GM12878 (cell line): ENCODE measurements around the gene ZNF48. TPM values are rescaled to one million over a fixed set of nuclear protein-coding genes. Genes with fewer than 3 reads are reported as not detected.

Source experiments
- CEBPZ ChIP-seq: fragments of 150-350 bp; IDR thresholded peaks from 2 replicates; pipeline ENCODE4 v1.6.1; 2016; ENCODE audit warnings: low read depth, low read length
- CREB1 ChIP-seq: IDR thresholded peaks from 2 replicates; pipeline ENCODE4 v1.6.1; 2012; ENCODE audit warnings: low read depth, mild to moderate bottlenecking, inconsistent platforms
- EP300 ChIP-seq, 2 experiments: fragments of 150-350 bp in 1 of 2; IDR thresholded peaks; 2 replicates each; pipeline ENCODE4 v1.6.1; 2011 to 2012; ENCODE audit warnings: low read depth in 2 of 2, low read length in 2 of 2, borderline replicate concordance in 1 of 2, improper control_type of control experiment in 1 of 2, inconsistent platforms in 1 of 2; ENCODE audit not compliant: control insufficient read depth in 1 of 2
- EZH2 ChIP-seq: IDR thresholded peaks from 2 replicates; pipeline ENCODE4 v1.6.1; 2012; ENCODE audit warnings: low read depth, mild to moderate bottlenecking, control low read depth, inconsistent platforms, low read length, borderline replicate concordance; ENCODE audit not compliant: control insufficient read depth
- FOXK2 ChIP-seq: fragments of 450-650 bp; IDR thresholded peaks from 2 replicates; pipeline ENCODE4 v1.6.1; 2017; ENCODE audit warnings: mild to moderate bottlenecking, moderate library complexity
- GATAD2B ChIP-seq: fragments of 450-650 bp; conservative IDR thresholded peaks from 2 replicates; pipeline ENCODE4 v1.6.1; 2017; ENCODE audit warnings: low read depth, mild to moderate bottlenecking, moderate library complexity
- HDAC6 ChIP-seq: fragments of 200-600 bp; sonication (generic); IDR thresholded peaks from one replicate; pipeline ENCODE4 v1.8.0; 2017; ENCODE audit warnings: antibody characterized with exemption; ENCODE audit not compliant: unreplicated experiment
- JUNB ChIP-seq: IDR thresholded peaks from 2 replicates; pipeline ENCODE4 v1.6.1; 2016; ENCODE audit warnings: antibody characterized with exemption, mild to moderate bottlenecking
- NR2F1 ChIP-seq: fragments of 450-650 bp; conservative IDR thresholded peaks from 2 replicates; pipeline ENCODE4 v1.6.1; 2017; ENCODE audit warnings: mild to moderate bottlenecking
- POLR2A ChIP-seq: IDR thresholded peaks from 2 replicates; pipeline ENCODE4 v1.6.1; 2011; ENCODE audit warnings: low read depth, mild to moderate bottlenecking, low read length
- POU2F2 ChIP-seq: IDR thresholded peaks from 3 replicates; pipeline ENCODE4 v1.6.1; 2011; ENCODE audit warnings: low read depth, mild to moderate bottlenecking, low read length, borderline replicate concordance
- RCOR1 ChIP-seq: conservative IDR thresholded peaks from 2 replicates; pipeline ENCODE4 v1.6.1; 2012; ENCODE audit warnings: low read depth, low read length, improper control_type of control experiment
- SIX5 ChIP-seq: IDR thresholded peaks from 2 replicates; pipeline ENCODE4 v1.6.1; 2011; ENCODE audit warnings: mild to moderate bottlenecking, low read depth, low read length, moderate library complexity; ENCODE audit not compliant: severe bottlenecking
- SRF ChIP-seq, 2 experiments: IDR thresholded peaks; 2 replicates each; pipeline ENCODE4 v1.6.1; 2011; ENCODE audit warnings: low read depth in 2 of 2, low read length in 2 of 2, mild to moderate bottlenecking in 1 of 2, moderate library complexity in 1 of 2
- TAF1 ChIP-seq: IDR thresholded peaks from 2 replicates; pipeline ENCODE4 v1.6.1; 2011; ENCODE audit warnings: mild to moderate bottlenecking, low read depth, low read length, borderline replicate concordance
- TARDBP ChIP-seq: IDR thresholded peaks from 2 replicates; pipeline ENCODE4 v1.6.1; 2016; ENCODE audit warnings: borderline replicate concordance
- TCF12 ChIP-seq: IDR thresholded peaks from 2 replicates; pipeline ENCODE4 v1.6.1; 2011; ENCODE audit warnings: low read depth, mild to moderate bottlenecking, low read length
- TCF3 ChIP-seq: IDR thresholded peaks from 2 replicates; pipeline ENCODE4 v1.6.1; 2012; ENCODE audit warnings: low read depth, mild to moderate bottlenecking, low read length, borderline replicate concordance; ENCODE audit not compliant: insufficient read depth
- ZNF274 ChIP-seq: IDR thresholded peaks from one replicate; pipeline ENCODE4 v1.8.0; 2011; ENCODE audit not compliant: insufficient read length, insufficient read depth
- ZNF622 ChIP-seq: fragments of 450-650 bp; IDR thresholded peaks from 2 replicates; pipeline ENCODE4 v1.6.1; 2017; ENCODE audit warnings: mild to moderate bottlenecking, inconsistent platforms
- polyA plus RNA-seq, 11 experiments: library from polyadenylated mRNA; depleted of rRNA in 4 of 11; unstranded in 6 of 11; stranded (reverse) in 5 of 11; fragments of >200 nt; fragmentation: Nextera tagmentation in 4 of 11; fragmentation: Illumina TruSeq in 1 of 11; extraction: Ambion mirVana in 4 of 11; extraction: Trizol in 1 of 11; gene quantifications; 1 replicate in 1 of 11; 2 replicates in 10 of 11; pipeline versions ENCODE4 v1.2.1 to v1.2.3, GENCODE V29; 2011 to 2016; ENCODE audit warnings: inconsistent platforms in 2 of 11, missing spikeins in 2 of 11, low read depth in 1 of 11
- total RNA-seq, 4 experiments: library from RNA; depleted of rRNA in 3 of 4; stranded (reverse); fragments of >200 nt in 3 of 4; fragmentation: Illumina TruSeq in 1 of 4; extraction: Trizol in 1 of 4; gene quantifications; 2 replicates each; pipeline versions ENCODE4 v1.2.1 to v1.2.3, GENCODE V29; 2013 to 2021
- TF ChIP-seq, protein P1 (sequence below): IDR thresholded peaks from 2 replicates; pipeline ENCODE4 v1.6.1; 2012; ENCODE audit warnings: low read length, inconsistent platforms
- TF ChIP-seq, protein P2 (sequence below): fragments of 450-650 bp; IDR thresholded peaks from 2 replicates; pipeline ENCODE4 v1.6.1; 2017; ENCODE audit warnings: borderline replicate concordance
- TF ChIP-seq, protein P3 (sequence below): IDR thresholded peaks from 2 replicates; pipeline ENCODE4 v1.6.1; 2011; ENCODE audit warnings: borderline replicate concordance, low read depth, mild to moderate bottlenecking, moderate library complexity, low read length; ENCODE audit not compliant: insufficient read depth, poor library complexity, severe bottlenecking

ZNF48 gene
- total and polyA plus RNA-seq, 10 of the 15 experiments (the other 5 are each of a cell fraction or from before 2014, with no cell fraction given) = 0.14 to 12.0 (median 4.2) TPM

DNA sequence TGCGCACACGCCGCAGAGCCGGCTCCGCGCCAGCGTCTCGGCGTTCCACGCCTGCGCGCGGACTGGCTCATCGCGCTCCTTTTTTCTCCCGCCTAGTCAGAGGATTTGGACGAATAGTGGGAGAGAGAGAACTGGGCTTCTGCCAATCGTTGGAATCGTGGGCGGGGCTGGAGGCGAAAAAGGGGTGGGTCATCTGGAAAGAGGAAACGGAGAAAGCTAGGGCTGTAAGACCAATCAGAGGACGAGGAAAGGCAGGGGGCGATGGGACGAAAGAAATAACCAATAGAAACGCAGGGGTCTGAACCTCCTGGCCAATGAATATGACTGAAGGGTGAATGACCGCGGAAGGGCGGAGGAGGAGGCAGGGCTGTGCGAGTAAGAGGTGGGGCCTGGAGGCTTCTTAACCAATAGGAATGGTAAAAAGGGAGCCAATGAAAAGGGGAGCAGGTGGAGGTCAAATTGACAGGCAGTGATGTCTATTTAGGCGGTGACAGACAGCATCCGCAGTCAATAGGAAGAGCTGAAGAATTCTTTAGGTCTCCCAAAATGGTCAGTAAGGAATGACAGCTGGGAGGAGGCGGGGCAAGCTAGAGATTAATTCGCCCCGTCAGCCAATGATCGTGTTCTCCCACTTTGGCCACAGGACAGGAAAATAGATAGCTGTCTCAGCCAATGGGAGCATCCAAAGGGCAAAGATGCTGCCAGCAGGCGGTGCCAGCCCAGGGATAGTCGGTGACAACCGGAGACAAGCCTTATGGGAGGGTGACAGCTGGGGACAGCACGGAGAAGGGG lies 24.6 kb upstream of the ZNF48 start, which contains the start of gene TBC1D10B (continued):
- TF ChIP-seq CEBPZ (peak; percentile 93), POU2F2 (peak; percentile 49; the same call in 1 of the 3 replicates), TCF3 (peak; percentile 85; the same call in 1 of the 2 replicates), TAF1 (no peak), JUNB (no peak), TCF12 (peak; percentile 73; the same call in 1 of the 2 replicates), GATAD2B (no peak), NR2F1 (peak; percentile 28; the same call in 1 of the 2 replicates), TARDBP (no peak), SIX5 (no peak), SRF (IDR thresholded peaks at IDR 0.05; ENCODE audit: low read depth in 2 of 2, low read length in 2 of 2) (peak; percentile 74 to 94), ZNF622 (no peak), ZNF274 (no peak), RCOR1 (no peak), POLR2A (no peak; the same call in 1 of the 2 replicates), HDAC6 (no peak), EP300 (IDR thresholded peaks at IDR 0.05; ENCODE audit: borderline replicate concordance in 1 of 2, control insufficient read depth in 1 of 2, low read depth in 2 of 2, low read length in 2 of 2) (no peak), EZH2 (no peak), CREB1 (peak; percentile 83), FOXK2 (no peak)
- TF ChIP-seq, protein P1, sequence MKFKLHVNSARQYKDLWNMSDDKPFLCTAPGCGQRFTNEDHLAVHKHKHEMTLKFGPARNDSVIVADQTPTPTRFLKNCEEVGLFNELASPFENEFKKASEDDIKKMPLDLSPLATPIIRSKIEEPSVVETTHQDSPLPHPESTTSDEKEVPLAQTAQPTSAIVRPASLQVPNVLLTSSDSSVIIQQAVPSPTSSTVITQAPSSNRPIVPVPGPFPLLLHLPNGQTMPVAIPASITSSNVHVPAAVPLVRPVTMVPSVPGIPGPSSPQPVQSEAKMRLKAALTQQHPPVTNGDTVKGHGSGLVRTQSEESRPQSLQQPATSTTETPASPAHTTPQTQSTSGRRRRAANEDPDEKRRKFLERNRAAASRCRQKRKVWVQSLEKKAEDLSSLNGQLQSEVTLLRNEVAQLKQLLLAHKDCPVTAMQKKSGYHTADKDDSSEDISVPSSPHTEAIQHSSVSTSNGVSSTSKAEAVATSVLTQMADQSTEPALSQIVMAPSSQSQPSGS = no peak
- TF ChIP-seq, protein P2, sequence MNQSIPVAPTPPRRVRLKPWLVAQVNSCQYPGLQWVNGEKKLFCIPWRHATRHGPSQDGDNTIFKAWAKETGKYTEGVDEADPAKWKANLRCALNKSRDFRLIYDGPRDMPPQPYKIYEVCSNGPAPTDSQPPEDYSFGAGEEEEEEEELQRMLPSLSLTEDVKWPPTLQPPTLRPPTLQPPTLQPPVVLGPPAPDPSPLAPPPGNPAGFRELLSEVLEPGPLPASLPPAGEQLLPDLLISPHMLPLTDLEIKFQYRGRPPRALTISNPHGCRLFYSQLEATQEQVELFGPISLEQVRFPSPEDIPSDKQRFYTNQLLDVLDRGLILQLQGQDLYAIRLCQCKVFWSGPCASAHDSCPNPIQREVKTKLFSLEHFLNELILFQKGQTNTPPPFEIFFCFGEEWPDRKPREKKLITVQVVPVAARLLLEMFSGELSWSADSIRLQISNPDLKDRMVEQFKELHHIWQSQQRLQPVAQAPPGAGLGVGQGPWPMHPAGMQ = no peak
- TF ChIP-seq, protein P3, sequence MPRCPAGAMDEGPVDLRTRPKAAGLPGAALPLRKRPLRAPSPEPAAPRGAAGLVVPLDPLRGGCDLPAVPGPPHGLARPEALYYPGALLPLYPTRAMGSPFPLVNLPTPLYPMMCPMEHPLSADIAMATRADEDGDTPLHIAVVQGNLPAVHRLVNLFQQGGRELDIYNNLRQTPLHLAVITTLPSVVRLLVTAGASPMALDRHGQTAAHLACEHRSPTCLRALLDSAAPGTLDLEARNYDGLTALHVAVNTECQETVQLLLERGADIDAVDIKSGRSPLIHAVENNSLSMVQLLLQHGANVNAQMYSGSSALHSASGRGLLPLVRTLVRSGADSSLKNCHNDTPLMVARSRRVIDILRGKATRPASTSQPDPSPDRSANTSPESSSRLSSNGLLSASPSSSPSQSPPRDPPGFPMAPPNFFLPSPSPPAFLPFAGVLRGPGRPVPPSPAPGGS = no peak
